Testis (tissue), 5 donors: ENCODE measurements around the gene GPI. TPM values are rescaled to one million over a fixed set of nuclear protein-coding genes. Genes with fewer than 3 reads are reported as not detected.
A peak's percentile ranks its signal among the peaks of the same experiment; 100 is the strongest.

Experiments
- DNase-seq: peaks from one replicate; pipeline ENCODE4 v3.0.0-alpha.2; 2019
- H3K27ac ChIP-seq, 2 donors: fragments of 200-600 bp; sonication (generic); one replicate each; pipeline ENCODE4 v1.5.1; 2019
- H3K27me3 ChIP-seq: fragments of 200-600 bp; sonication (generic); one replicate; pipeline ENCODE4 v1.5.1; 2019
- H3K36me3 ChIP-seq: fragments of 200-600 bp; sonication (generic); one replicate; pipeline ENCODE4 v1.5.1; 2017; ENCODE audit warnings: low read depth; ENCODE audit errors: missing control alignments
- H3K4me1 ChIP-seq: fragments of 200-600 bp; sonication (generic); one replicate; pipeline ENCODE4 v1.5.1; 2019
- H3K4me3 ChIP-seq, 2 donors: fragments of 200-600 bp; sonication (generic); one replicate each; pipeline ENCODE4 v1.5.1; 2017 to 2019
- H3K9me3 ChIP-seq: fragments of 200-600 bp; sonication (generic); one replicate; pipeline ENCODE4 v1.5.1; 2017
- POLR2A ChIP-seq: fragments of 450-650 bp; IDR thresholded peaks from one replicate; pipeline ENCODE4 v1.6.1; 2017; ENCODE audit warnings: antibody characterized with exemption, mild to moderate bottlenecking, moderate library complexity
- WGBS, 2 donors: methylation state at CpG; one replicate each; pipeline ENCODE4 v1.1.5; 2018; 5-methylcytosine and 5-hydroxymethylcytosine counted together
- intact Hi-C: fragments of 100-400 bp; cut with DNase I; formaldehyde crosslinking; loops from one replicate; pipeline ENCODE4 v1.15.1; 2023; ENCODE audit warnings: low total_unique reads
- long read RNA-seq, 2 donors: transcript quantifications; one replicate each; lab custom pipeline, GENCODE V29; 2026
- polyA plus RNA-seq: library from polyadenylated mRNA; stranded (reverse); fragments of 350-450 nt; fragmentation: Illumina TruSeq; extraction: RNeasy Lipid Tissue Mini Kit (QIAGEN cat#74804); gene quantifications from one replicate; pipeline ENCODE4 v1.2.3, GENCODE V29; 2014; ENCODE audit warnings: low read depth, low replicate concordance; ENCODE audit not compliant: insufficient read depth
- total RNA-seq, 2 donors: library from RNA; depleted of rRNA; stranded (reverse); fragments of >200 nt; gene quantifications; one replicate each; pipeline ENCODE4 v1.2.3, GENCODE V29; 2016
- TF ChIP-seq, protein P1 (sequence below), 3 experiments: fragments of 450-650 bp in 2 of 3; fragments of 200-600 bp in 1 of 3; sonication (generic) in 1 of 3; IDR thresholded peaks; one replicate each; pipeline ENCODE4 v1.5.1; 2016 to 2019; ENCODE audit warnings: antibody characterized with exemption in 3 of 3, mild to moderate bottlenecking in 2 of 3, moderate library complexity in 1 of 3

GPI gene
- 100 to 1,000 TPM; 109 to 198 TPM for total RNA-seq
- polyA plus RNA-seq = 198 TPM
- long read RNA-seq, donor 1, full-length matches to known transcripts = 42 of 55 reads
- long read RNA-seq, donor 1, partial matches to known transcripts = 13 of 55 reads
- long read RNA-seq, donor 1, other reads (novel, unspliced or antisense) = 0 of 55 reads
- long read RNA-seq, donor 2, full-length matches to known transcripts = 28 of 33 reads
- long read RNA-seq, donor 2, partial matches to known transcripts = 5 of 33 reads
- long read RNA-seq, donor 2, other reads (novel, unspliced or antisense) = 0 of 33 reads

- Histone ChIP-seq H3K27ac (peak within 1 kb of the TSS; percentile 34 to 50), H3K4me3 (peak within 1 kb of the TSS; percentile 85 to 91), H3K36me3 (no peaks in the 10 kb centered on the region), H3K27me3 (no peaks in the 10 kb centered on the region), H3K9me3 (no peaks in the 10 kb centered on the region), H3K4me1 (peaks cover 9% of the 10 kb centered on the region)
- DNase-seq = peak; percentile 76
- no peak for TF ChIP-seq POLR2A
- TF ChIP-seq, protein P1, sequence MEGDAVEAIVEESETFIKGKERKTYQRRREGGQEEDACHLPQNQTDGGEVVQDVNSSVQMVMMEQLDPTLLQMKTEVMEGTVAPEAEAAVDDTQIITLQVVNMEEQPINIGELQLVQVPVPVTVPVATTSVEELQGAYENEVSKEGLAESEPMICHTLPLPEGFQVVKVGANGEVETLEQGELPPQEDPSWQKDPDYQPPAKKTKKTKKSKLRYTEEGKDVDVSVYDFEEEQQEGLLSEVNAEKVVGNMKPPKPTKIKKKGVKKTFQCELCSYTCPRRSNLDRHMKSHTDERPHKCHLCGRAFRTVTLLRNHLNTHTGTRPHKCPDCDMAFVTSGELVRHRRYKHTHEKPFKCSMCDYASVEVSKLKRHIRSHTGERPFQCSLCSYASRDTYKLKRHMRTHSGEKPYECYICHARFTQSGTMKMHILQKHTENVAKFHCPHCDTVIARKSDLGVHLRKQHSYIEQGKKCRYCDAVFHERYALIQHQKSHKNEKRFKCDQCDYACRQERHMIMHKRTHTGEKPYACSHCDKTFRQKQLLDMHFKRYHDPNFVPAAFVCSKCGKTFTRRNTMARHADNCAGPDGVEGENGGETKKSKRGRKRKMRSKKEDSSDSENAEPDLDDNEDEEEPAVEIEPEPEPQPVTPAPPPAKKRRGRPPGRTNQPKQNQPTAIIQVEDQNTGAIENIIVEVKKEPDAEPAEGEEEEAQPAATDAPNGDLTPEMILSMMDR (IDR thresholded peaks at IDR 0.05) = no peak
- 0% methylated on average over 6 to 64 of the region's 67 CpGs for WGBS, 2 donors
- intact Hi-C loops = no loop called here
Observed at GRCh38 chr19:34364830-34365462, at the start of gene GPI. GPI (plus strand) TSS chr19:34365196; CDS start chr19:34365267, 71 bp downstream.

- no peaks in the 10 kb centered on the region for H3K36me3 ChIP-seq
- 76 to 87% methylated on average over 2 of the region's 2 CpGs for WGBS, 2 donors
- H3K4me1 ChIP-seq = peaks cover 33% of the 10 kb centered on the region
- no peak for TF ChIP-seq POLR2A
- TF ChIP-seq, protein P1 (IDR thresholded peaks at IDR 0.05) = no peak
- DNase-seq = no peak
- H3K4me3 ChIP-seq = no peak overlapping the region
- no peaks in the 10 kb centered on the region for H3K27me3 ChIP-seq
- no peaks in the 10 kb centered on the region for H3K9me3 ChIP-seq
- peak overlapping the region in 1 of 2 donors; percentile 68 for H3K27ac ChIP-seq
- intact Hi-C loops = no loop called here
Observed at GRCh38 chr19:34316247-34316646, 48.7 kb upstream of the GPI start.

DNA sequence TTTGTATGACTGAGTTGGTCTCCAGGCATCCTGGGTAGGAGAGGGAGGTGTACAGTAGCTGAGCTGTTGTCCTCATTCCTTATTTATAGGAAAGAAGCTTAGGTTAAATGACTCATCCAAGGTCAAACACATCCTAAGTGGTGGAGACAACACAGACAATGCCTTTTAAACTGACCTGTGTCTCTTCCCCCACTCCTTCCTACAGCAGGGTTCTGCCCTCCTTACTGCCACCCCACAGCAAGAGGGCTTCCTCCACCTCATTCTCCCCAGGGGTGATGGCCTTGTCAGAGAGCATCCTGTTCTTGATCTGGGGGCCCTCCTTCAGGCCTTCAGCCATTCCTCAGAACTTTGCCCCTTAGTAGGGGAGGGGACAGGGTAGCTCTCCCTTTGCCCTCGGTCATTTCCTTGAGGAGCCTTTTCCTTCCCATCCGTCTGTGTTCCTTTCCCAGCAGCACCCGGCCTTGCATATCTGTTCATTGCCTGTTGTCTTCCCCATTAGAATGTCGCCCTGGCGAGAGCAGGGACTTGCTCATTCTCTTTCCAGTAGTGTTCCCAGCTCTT, 48.2 kb upstream of the GPI start:
- no peaks in the 10 kb centered on the region for H3K27me3 ChIP-seq
- intact Hi-C loops = no loop called here
- no peaks in the 10 kb centered on the region for H3K36me3 ChIP-seq
- no peak overlapping the region for H3K4me3 ChIP-seq
- 74 to 77% methylated on average over 5 of the region's 5 CpGs for WGBS, 2 donors
- no peak for TF ChIP-seq POLR2A
- TF ChIP-seq, protein P1 (IDR thresholded peaks at IDR 0.05) = no peak
- no peaks in the 10 kb centered on the region for H3K9me3 ChIP-seq
- peak overlapping the region; percentile 21 to 68 for H3K27ac ChIP-seq
- peaks cover 33% of the 10 kb centered on the region for H3K4me1 ChIP-seq
- no peak for DNase-seq

DNA sequence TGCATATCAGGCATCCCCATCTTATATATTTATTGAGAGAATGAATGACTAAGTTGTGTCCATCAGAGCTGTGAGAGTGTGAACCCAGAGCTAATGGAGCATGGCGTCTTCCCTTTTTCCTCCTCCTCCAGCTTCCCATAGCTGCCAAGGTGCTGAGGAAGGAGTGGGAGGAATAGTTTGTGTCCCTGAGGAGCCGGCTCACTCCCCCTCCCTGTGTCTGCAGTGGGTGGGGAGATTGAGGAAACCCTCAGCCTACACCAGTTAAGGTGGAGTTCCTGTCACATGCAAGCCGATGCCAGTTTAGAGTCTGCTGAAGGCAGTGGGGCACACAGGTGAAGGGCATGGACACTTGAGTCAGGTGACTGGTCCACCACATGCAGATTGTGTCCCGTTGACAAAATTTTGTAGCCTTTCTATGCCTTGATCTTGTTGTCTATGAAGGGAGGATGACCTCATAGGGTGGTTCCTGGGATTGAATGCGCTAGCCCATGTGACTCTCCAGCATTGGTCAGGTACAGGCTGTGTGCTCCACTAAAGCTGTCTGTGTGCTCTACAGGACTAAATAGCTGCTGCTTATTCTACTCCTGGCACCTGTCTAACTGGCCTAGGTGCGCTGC, 47.6 kb upstream of the GPI start:
- Histone ChIP-seq H3K27ac (peak overlapping the region; percentile 21 to 68), H3K27me3 (no peaks in the 10 kb centered on the region), H3K4me3 (no peak overlapping the region), H3K36me3 (no peaks in the 10 kb centered on the region), H3K4me1 (peaks cover 33% of the 10 kb centered on the region), H3K9me3 (no peaks in the 10 kb centered on the region)
- TF ChIP-seq, protein P1 (IDR thresholded peaks at IDR 0.05) = no peak
- TF ChIP-seq POLR2A = no peak
- intact Hi-C loops = no loop called here
- peak; percentile 38 for DNase-seq
- 45 to 63% methylated on average over 5 to 6 of the region's 6 CpGs for WGBS, 2 donors
